GM12878 (cell line): ENCODE results near the gene ALDH1A2. TPM values are rescaled to one million over a fixed set of nuclear protein-coding genes. Genes with fewer than 3 reads are reported as not detected.

Experiments used
- ATAC-seq: fragments of 200-7000 bp; cut with Tn5 transposase; 3 replicates; pipeline ENCODE4 v1.9.1; 2020; ENCODE audit warnings: mild to moderate bottlenecking, moderate library complexity
- BruUV-seq: library from RNA; stranded (reverse); fragments of 400-500 nt; replicated peaks from 2 replicates; lab custom pipeline; 2021; lab: Mats Ljungman, UMichigan
- CTCF ChIA-PET: fragments of 300-600 bp; sonication (Branson Sonifier 250); formaldehyde crosslinking; extraction: SDS; loops from one replicate; lab custom pipeline; 2021; ENCODE audit warnings: inconsistent platforms; lab: Yijun Ruan, JAX
- POLR2A ChIA-PET: fragments of 350-600 bp; formaldehyde crosslinking; extraction: SDS; loops from one replicate; lab custom pipeline; 2021; ENCODE audit warnings: inconsistent platforms; lab: Charles Lee
- RAD21 ChIA-PET: fragments of 300-600 bp; sonication (Branson Sonifier 250); formaldehyde crosslinking; loops from one replicate; lab custom pipeline; 2023; ENCODE audit warnings: antibody characterized with exemption; ENCODE audit not compliant: unreplicated experiment; lab: Charles Lee
- SMC1A ChIA-PET: fragments of 300-600 bp; sonication (Branson Sonifier 250); formaldehyde crosslinking; loops from one replicate; lab custom pipeline; 2023; ENCODE audit not compliant: unreplicated experiment, uncharacterized antibody; lab: Charles Lee
- DNase-seq: peaks from one replicate; pipeline ENCODE4 v3.0.0-alpha.2; 2011; ENCODE audit warnings: low read depth, low spot score
- FAIRE-seq: peaks from 3 replicates; lab custom pipeline; 2011; peaks lifted over from hg19 to GRCh38; lab: Jason Lieb, UNC
- H2AFZ ChIP-seq: 2 replicates; pipeline ENCODE4 v1.6.0; 2011; ENCODE audit warnings: low read depth, low read length, control low read depth; ENCODE audit not compliant: control insufficient read depth
- H3K27ac ChIP-seq: 2 replicates; pipeline ENCODE4 v1.5.1; 2011; ENCODE audit warnings: control low read depth; ENCODE audit not compliant: control insufficient read depth, insufficient read depth
- H3K27me3 ChIP-seq, 2 experiments: replicated peaks in 1 of 2; 2 replicates each; pipeline versions ENCODE4 v1.6.0 to v1.6.1; 2011; ENCODE audit warnings: low read length in 1 of 2; ENCODE audit not compliant: control insufficient read depth in 2 of 2, insufficient read depth in 2 of 2
- H3K36me3 ChIP-seq, 2 experiments: 2 replicates each; pipeline ENCODE4 v1.5.1; 2011; ENCODE audit warnings: low read length in 1 of 2; ENCODE audit not compliant: control insufficient read depth in 2 of 2, insufficient read depth in 2 of 2
- H3K4me1 ChIP-seq: 2 replicates; pipeline ENCODE4 v1.6.1; 2011; ENCODE audit warnings: mild to moderate bottlenecking, low read length, moderate library complexity, mixed read lengths; ENCODE audit not compliant: control insufficient read depth, insufficient read depth
- H3K4me2 ChIP-seq: 2 replicates; pipeline ENCODE4 v1.6.0; 2011; ENCODE audit warnings: control low read depth; ENCODE audit not compliant: control insufficient read depth, insufficient read depth
- H3K4me3 ChIP-seq: fragments of 200-600 bp; sonication (generic); 2 replicates; pipeline ENCODE4 v1.5.1; 2016
- H3K79me2 ChIP-seq: 2 replicates; pipeline ENCODE4 v1.6.0; 2011; ENCODE audit warnings: low read length; ENCODE audit not compliant: control insufficient read depth, insufficient read depth
- H3K9ac ChIP-seq: 2 replicates; pipeline ENCODE4 v1.8.0; 2011; ENCODE audit warnings: low read length, control low read depth, mixed read lengths; ENCODE audit not compliant: control insufficient read depth, insufficient read depth
- H3K9me3 ChIP-seq: replicated peaks from 3 replicates; pipeline ENCODE4 v1.5.1; 2011; ENCODE audit warnings: mild to moderate bottlenecking, low read length; ENCODE audit not compliant: control insufficient read depth, insufficient read depth
- H4K20me1 ChIP-seq: 2 replicates; pipeline ENCODE4 v1.6.0; 2011; ENCODE audit not compliant: control insufficient read depth, insufficient read depth
- LARP7 ChIP-seq: fragments of 450-650 bp; IDR thresholded peaks from 2 replicates; pipeline ENCODE4 v1.6.1; 2017; ENCODE audit warnings: mild to moderate bottlenecking
- SPI1 ChIP-seq: IDR thresholded peaks from 2 replicates; pipeline ENCODE4 v1.6.1; 2011; ENCODE audit warnings: low read depth, mild to moderate bottlenecking, low read length, moderate library complexity, borderline replicate concordance; ENCODE audit not compliant: insufficient read depth
- SREBF2 ChIP-seq: IDR thresholded peaks from 2 replicates; pipeline ENCODE4 v1.6.1; 2012; ENCODE audit warnings: mild to moderate bottlenecking, low read length
- SUZ12 ChIP-seq: fragments of 200-600 bp; sonication (generic); IDR thresholded peaks from one replicate; pipeline ENCODE4 v1.6.1; 2018; ENCODE audit warnings: antibody characterized with exemption, mild to moderate bottlenecking; ENCODE audit not compliant: unreplicated experiment
- YBX1 ChIP-seq: fragments of 450-650 bp; IDR thresholded peaks from 2 replicates; pipeline ENCODE4 v1.6.1; 2016; ENCODE audit warnings: antibody characterized with exemption
- ZBED1 ChIP-seq: IDR thresholded peaks from 2 replicates; pipeline ENCODE4 v1.6.1; 2016; ENCODE audit warnings: borderline replicate concordance
- WGBS: methylation state at CpG from one replicate; pipeline ENCODE4 v1.1.6; 2016; ENCODE audit warnings: low lambda C conversion rate; ENCODE audit not compliant: insufficient replicate concordance, insufficient coverage; ENCODE audit errors: missing lambda C conversion rate; 5-methylcytosine and 5-hydroxymethylcytosine counted together
- in situ Hi-C: fragments of 300-500 bp; cut with MboI; formaldehyde crosslinking; loops from 9 replicates; pipeline ENCODE4 v1.14.3; 2018; ENCODE audit warnings: mixed read lengths
- intact Hi-C: fragments of 100-400 bp; cut with micrococcal nuclease; formaldehyde crosslinking; loops from one replicate; pipeline ENCODE4 v1.14.2; 2022; ENCODE audit not compliant: unreplicated experiment
- polyA plus RNA-seq, 11 experiments: library from polyadenylated mRNA; depleted of rRNA in 4 of 11; unstranded in 6 of 11; stranded (reverse) in 5 of 11; fragments of >200 nt; fragmentation: Nextera tagmentation in 4 of 11; fragmentation: Illumina TruSeq in 1 of 11; extraction: Ambion mirVana in 4 of 11; extraction: Trizol in 1 of 11; gene quantifications; 1 replicate in 1 of 11; 2 replicates in 10 of 11; pipeline versions ENCODE4 v1.2.1 to v1.2.3, GENCODE V29; 2011 to 2016; ENCODE audit warnings: inconsistent platforms in 2 of 11, missing spikeins in 2 of 11, low read depth in 1 of 11
- total RNA-seq, 4 experiments: library from RNA; depleted of rRNA in 3 of 4; stranded (reverse); fragments of >200 nt in 3 of 4; fragmentation: Illumina TruSeq in 1 of 4; extraction: Trizol in 1 of 4; gene quantifications; 2 replicates each; pipeline versions ENCODE4 v1.2.1 to v1.2.3, GENCODE V29; 2013 to 2021
- TF ChIP-seq, protein P1 (sequence below): fragments of 450-650 bp; IDR thresholded peaks from 2 replicates; pipeline ENCODE4 v1.6.1; 2018; ENCODE audit warnings: mild to moderate bottlenecking, low read depth, moderate library complexity; ENCODE audit not compliant: partially characterized antibody
- TF ChIP-seq, protein P2 (sequence below): IDR thresholded peaks from 2 replicates; pipeline ENCODE4 v1.6.1; 2011; ENCODE audit warnings: borderline replicate concordance, low read depth, mild to moderate bottlenecking, moderate library complexity, low read length; ENCODE audit not compliant: insufficient read depth, poor library complexity, severe bottlenecking

ALDH1A2 gene
- total and polyA plus RNA-seq, 10 of the 15 experiments (the other 5 are each of a cell fraction or from before 2014, with no cell fraction given), result 0.06 to 0.92 (median 0.18) TPM; not detected in 5

DNA sequence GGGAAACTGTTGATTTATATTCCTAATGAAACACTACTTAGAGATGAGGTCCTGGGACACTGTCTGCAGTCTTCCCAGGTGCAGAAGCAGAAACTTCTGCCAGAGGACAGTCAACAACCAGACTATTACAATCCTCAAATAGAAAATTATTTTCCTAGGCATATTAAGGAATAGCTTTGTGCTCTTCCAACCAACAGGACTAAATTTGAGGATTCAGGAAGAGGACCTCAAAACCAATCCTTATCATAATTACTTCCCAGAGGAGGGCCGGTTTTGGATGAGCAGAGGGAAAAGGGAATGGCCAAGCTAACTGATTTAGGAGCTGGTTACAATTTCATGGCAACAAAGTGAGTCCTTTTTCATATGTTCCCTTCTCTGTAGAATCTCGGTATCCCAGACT lies 21.0 kb downstream of the ALDH1A2 start:
- H3K4me1 ChIP-seq, result no peaks in the 10 kb centered on the region
- SMC1A ChIA-PET, result no interaction called here
- H3K36me3 ChIP-seq, result no peaks in the 10 kb centered on the region
- no peak for DNase-seq
- no peak overlapping the region for H3K4me2 ChIP-seq
- WGBS, result 0% methylated on average over 2 of the region's 2 CpGs
- no TSS peak for BruUV-seq
- TF ChIP-seq YBX1 (no peak), SUZ12 (no peak), LARP7 (no peak), SPI1 (no peak), SREBF2 (no peak), ZBED1 (no peak)
- TF ChIP-seq, protein P1, sequence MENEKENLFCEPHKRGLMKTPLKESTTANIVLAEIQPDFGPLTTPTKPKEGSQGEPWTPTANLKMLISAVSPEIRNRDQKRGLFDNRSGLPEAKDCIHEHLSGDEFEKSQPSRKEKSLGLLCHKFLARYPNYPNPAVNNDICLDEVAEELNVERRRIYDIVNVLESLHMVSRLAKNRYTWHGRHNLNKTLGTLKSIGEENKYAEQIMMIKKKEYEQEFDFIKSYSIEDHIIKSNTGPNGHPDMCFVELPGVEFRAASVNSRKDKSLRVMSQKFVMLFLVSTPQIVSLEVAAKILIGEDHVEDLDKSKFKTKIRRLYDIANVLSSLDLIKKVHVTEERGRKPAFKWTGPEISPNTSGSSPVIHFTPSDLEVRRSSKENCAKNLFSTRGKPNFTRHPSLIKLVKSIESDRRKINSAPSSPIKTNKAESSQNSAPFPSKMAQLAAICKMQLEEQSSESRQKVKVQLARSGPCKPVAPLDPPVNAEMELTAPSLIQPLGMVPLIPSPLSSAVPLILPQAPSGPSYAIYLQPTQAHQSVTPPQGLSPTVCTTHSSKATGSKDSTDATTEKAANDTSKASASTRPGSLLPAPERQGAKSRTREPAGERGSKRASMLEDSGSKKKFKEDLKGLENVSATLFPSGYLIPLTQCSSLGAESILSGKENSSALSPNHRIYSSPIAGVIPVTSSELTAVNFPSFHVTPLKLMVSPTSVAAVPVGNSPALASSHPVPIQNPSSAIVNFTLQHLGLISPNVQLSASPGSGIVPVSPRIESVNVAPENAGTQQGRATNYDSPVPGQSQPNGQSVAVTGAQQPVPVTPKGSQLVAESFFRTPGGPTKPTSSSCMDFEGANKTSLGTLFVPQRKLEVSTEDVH, result no peak
- TF ChIP-seq, protein P2, sequence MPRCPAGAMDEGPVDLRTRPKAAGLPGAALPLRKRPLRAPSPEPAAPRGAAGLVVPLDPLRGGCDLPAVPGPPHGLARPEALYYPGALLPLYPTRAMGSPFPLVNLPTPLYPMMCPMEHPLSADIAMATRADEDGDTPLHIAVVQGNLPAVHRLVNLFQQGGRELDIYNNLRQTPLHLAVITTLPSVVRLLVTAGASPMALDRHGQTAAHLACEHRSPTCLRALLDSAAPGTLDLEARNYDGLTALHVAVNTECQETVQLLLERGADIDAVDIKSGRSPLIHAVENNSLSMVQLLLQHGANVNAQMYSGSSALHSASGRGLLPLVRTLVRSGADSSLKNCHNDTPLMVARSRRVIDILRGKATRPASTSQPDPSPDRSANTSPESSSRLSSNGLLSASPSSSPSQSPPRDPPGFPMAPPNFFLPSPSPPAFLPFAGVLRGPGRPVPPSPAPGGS, result no peak
- no peaks in the 10 kb centered on the region for H3K9me3 ChIP-seq
- no peak overlapping the region for H3K4me3 ChIP-seq
- no peak for ATAC-seq
- CTCF ChIA-PET, result interaction anchor here (1.8 kb wide), 1 partner anchor 138 kb away, joined by 7 read pairs; no protein-coding TSS in a partner anchor
- in situ Hi-C loops (no loop called here), intact Hi-C loops (no loop called here)
- no peaks in the 10 kb centered on the region; a peak in 2 of 4 replicates for H3K27me3 ChIP-seq
- no peak for FAIRE-seq
- no peaks in the 10 kb centered on the region for H3K79me2 ChIP-seq
- H2AFZ ChIP-seq, result no peak overlapping the region
- RAD21 ChIA-PET, result no interaction called here
- no peak overlapping the region for H3K9ac ChIP-seq
- POLR2A ChIA-PET, result no interaction called here
- no peak overlapping the region for H3K27ac ChIP-seq
- H4K20me1 ChIP-seq, result no peaks in the 10 kb centered on the region
